ENCODE data around the gene PLA2G12A. TPM values are rescaled to one million over a fixed set of nuclear protein-coding genes. Genes with fewer than 3 reads are reported as not detected.

The PLA2G12A gene
- total and polyA plus RNA-seq, 9 of the 15 experiments (the other 6 are each of a cell fraction or from before 2014, with no cell fraction given) = 24.2 to 226 (median 80.5) TPM

DNA sequence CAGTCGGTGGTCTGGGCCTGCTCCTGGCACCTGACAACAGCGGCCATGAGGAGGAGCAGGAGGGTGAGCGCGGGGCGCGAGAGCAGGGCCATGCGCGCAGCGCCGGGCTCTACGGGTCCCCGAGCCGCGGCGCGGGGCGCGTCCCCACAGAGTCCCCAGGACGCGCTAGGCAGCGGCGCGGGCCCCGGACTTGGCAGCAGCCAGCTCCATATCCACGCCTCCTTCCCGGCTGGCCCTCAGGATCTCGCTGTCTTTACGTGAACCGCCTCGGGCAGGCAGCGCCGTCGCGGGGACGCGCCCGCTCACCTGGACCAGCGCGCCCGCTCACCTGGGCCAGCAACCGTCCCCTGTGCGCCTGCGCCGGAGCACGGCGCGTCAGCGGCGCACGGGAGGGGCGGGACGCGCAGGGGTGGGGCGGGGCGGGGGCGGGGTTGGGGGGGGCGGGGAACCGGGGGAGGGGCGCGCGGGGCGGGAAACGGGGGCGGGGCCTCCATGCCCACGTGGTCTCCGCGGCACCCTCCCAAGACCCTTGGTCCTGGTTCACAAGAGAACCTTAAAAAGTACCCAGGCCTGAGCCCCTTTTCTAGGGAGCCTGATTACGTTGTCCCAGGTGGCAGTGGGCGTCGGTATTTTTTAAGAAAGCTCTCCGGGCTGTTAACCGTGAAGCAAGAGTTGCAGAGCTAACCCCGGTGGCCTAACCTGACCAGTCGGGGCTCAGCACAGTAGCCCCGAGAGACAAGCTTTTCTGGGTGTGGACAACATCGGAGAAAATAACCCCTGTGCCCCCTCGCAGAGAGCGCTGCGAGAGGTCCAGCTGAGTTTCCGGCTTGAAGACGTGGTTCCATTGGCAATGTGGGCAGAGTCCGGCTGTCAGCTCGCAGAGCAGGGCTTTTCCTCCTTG lies at the start of gene PLA2G12A (continued):
- TF ChIP-seq, protein P1, sequence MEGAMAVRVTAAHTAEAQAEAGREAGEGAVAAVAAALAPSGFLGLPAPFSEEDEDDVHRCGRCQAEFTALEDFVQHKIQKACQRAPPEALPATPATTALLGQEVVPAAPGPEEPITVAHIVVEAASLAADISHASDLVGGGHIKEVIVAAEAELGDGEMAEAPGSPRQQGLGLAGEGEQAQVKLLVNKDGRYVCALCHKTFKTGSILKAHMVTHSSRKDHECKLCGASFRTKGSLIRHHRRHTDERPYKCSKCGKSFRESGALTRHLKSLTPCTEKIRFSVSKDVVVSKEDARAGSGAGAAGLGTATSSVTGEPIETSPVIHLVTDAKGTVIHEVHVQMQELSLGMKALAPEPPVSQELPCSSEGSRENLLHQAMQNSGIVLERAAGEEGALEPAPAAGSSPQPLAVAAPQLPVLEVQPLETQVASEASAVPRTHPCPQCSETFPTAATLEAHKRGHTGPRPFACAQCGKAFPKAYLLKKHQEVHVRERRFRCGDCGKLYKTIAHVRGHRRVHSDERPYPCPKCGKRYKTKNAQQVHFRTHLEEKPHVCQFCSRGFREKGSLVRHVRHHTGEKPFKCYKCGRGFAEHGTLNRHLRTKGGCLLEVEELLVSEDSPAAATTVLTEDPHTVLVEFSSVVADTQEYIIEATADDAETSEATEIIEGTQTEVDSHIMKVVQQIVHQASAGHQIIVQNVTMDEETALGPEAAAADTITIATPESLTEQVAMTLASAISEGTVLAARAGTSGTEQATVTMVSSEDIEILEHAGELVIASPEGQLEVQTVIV (CRISPR knock-in tag; IDR thresholded peaks at IDR 0.05; ENCODE audit: borderline replicate concordance) = no peak
- TF ChIP-seq ZNF561 (CRISPR knock-in tag; conservative IDR thresholded peaks at IDR 0.05) (no peak), SOX6 (IDR thresholded peaks at IDR 0.05) (no peak), TEAD2 (tag; IDR thresholded peaks at IDR 0.05) (no peak), KLF10 (CRISPR knock-in tag; IDR thresholded peaks at IDR 0.05) (no peak), ZNF184 (CRISPR knock-in tag; IDR thresholded peaks at IDR 0.05) (no peak), LARP7 (IDR thresholded peaks at IDR 0.05) (no peak), TRIM24 (IDR thresholded peaks at IDR 0.05) (no peak), ETV5 (CRISPR knock-in tag; IDR thresholded peaks at IDR 0.05; ENCODE audit: low read depth) (peak; percentile 50; the same call in 1 of the 2 replicates)
- TF ChIP-seq, protein P2, sequence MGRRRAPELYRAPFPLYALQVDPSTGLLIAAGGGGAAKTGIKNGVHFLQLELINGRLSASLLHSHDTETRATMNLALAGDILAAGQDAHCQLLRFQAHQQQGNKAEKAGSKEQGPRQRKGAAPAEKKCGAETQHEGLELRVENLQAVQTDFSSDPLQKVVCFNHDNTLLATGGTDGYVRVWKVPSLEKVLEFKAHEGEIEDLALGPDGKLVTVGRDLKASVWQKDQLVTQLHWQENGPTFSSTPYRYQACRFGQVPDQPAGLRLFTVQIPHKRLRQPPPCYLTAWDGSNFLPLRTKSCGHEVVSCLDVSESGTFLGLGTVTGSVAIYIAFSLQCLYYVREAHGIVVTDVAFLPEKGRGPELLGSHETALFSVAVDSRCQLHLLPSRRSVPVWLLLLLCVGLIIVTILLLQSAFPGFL (CRISPR knock-in tag; IDR thresholded peaks at IDR 0.05) = peak; percentile 65; the same call in 1 of the 2 replicates
- TF ChIP-seq, protein P3, sequence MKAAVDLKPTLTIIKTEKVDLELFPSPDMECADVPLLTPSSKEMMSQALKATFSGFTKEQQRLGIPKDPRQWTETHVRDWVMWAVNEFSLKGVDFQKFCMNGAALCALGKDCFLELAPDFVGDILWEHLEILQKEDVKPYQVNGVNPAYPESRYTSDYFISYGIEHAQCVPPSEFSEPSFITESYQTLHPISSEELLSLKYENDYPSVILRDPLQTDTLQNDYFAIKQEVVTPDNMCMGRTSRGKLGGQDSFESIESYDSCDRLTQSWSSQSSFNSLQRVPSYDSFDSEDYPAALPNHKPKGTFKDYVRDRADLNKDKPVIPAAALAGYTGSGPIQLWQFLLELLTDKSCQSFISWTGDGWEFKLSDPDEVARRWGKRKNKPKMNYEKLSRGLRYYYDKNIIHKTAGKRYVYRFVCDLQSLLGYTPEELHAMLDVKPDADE (conservative IDR thresholded peaks at IDR 0.05; ENCODE audit: control insufficient read depth, low read depth, low read length) = 0 out of 2 replicates have a peak, but pooled peaks have one; percentile 73
- TF ChIP-seq, protein P4, sequence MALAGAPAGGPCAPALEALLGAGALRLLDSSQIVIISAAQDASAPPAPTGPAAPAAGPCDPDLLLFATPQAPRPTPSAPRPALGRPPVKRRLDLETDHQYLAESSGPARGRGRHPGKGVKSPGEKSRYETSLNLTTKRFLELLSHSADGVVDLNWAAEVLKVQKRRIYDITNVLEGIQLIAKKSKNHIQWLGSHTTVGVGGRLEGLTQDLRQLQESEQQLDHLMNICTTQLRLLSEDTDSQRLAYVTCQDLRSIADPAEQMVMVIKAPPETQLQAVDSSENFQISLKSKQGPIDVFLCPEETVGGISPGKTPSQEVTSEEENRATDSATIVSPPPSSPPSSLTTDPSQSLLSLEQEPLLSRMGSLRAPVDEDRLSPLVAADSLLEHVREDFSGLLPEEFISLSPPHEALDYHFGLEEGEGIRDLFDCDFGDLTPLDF (CRISPR knock-in tag; IDR thresholded peaks at IDR 0.05) = peak; percentile 65
- TF ChIP-seq, protein P5, sequence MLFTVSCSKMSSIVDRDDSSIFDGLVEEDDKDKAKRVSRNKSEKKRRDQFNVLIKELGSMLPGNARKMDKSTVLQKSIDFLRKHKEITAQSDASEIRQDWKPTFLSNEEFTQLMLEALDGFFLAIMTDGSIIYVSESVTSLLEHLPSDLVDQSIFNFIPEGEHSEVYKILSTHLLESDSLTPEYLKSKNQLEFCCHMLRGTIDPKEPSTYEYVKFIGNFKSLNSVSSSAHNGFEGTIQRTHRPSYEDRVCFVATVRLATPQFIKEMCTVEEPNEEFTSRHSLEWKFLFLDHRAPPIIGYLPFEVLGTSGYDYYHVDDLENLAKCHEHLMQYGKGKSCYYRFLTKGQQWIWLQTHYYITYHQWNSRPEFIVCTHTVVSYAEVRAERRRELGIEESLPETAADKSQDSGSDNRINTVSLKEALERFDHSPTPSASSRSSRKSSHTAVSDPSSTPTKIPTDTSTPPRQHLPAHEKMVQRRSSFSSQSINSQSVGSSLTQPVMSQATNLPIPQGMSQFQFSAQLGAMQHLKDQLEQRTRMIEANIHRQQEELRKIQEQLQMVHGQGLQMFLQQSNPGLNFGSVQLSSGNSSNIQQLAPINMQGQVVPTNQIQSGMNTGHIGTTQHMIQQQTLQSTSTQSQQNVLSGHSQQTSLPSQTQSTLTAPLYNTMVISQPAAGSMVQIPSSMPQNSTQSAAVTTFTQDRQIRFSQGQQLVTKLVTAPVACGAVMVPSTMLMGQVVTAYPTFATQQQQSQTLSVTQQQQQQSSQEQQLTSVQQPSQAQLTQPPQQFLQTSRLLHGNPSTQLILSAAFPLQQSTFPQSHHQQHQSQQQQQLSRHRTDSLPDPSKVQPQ (CRISPR knock-in tag; IDR thresholded peaks at IDR 0.05; ENCODE audit: borderline replicate concordance) = no peak

All from K562 (cell line).